PC-9 (cell line): ENCODE data around the gene UBE2L5.

ENCODE experiments used
- EZH2 ChIP-seq: fragments of 200-600 bp; sonication (generic); IDR thresholded peaks from 2 replicates; pipeline ENCODE4 v1.8.0; 2017; ENCODE audit warnings: antibody characterized with exemption, low read depth
- TF ChIP-seq, protein P1 (sequence below): fragments of 200-600 bp; sonication (generic); conservative IDR thresholded peaks from 2 replicates; pipeline ENCODE4 v1.6.1; 2017; ENCODE audit warnings: mixed run types, antibody characterized with exemption, mild to moderate bottlenecking, moderate library complexity

DNA sequence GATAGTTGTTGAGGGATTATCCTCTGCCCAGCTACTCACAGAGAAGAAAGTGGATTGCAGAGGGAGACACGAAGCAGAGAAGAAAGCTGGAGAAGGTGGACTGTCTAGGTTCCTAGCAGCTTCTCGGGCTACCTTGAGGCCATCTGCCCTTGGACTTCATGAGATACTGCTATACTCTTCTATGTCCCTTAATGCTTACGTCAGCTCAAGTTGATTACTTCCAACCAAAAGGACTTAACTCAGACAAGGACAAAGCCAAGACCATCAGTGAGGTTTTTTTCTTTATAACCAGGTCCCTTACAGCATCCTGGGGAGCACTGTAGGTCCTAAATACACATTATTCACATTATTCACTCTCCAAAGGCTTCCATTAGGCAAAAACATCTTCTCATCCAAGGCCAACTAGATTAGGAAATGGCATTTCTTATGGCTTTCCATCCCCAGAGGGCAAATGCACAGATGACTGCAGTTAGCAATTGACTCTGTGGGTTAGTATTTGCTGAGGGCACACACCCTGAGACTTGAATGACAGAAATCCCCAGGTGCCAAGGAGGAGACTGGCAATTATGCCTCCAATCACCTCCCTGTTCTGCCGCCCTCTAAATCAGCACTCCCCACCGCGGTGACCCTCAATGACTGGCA is 4.1 kb upstream of the UBE2L5 start:
- TF ChIP-seq, protein P1, sequence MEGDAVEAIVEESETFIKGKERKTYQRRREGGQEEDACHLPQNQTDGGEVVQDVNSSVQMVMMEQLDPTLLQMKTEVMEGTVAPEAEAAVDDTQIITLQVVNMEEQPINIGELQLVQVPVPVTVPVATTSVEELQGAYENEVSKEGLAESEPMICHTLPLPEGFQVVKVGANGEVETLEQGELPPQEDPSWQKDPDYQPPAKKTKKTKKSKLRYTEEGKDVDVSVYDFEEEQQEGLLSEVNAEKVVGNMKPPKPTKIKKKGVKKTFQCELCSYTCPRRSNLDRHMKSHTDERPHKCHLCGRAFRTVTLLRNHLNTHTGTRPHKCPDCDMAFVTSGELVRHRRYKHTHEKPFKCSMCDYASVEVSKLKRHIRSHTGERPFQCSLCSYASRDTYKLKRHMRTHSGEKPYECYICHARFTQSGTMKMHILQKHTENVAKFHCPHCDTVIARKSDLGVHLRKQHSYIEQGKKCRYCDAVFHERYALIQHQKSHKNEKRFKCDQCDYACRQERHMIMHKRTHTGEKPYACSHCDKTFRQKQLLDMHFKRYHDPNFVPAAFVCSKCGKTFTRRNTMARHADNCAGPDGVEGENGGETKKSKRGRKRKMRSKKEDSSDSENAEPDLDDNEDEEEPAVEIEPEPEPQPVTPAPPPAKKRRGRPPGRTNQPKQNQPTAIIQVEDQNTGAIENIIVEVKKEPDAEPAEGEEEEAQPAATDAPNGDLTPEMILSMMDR: no peak
- no peak for TF ChIP-seq EZH2
